D341Med (cell line): ENCODE measurements around the gene METTL2B.
"Not testable (repeated sequence)": the region's sequence is repeated elsewhere in the genome, so short reads cannot be mapped to it uniquely, and the experiment has no call there.

Source experiments
- DNase-seq: peaks from one replicate; pipeline ENCODE4 v3.0.0; 2012; ENCODE audit warnings: low spot score

METTL2B gene

GRCh38 chr7:128454808-128455542, 21.6 kb upstream of the METTL2B start:
- DNase-seq = no peak

DNA sequence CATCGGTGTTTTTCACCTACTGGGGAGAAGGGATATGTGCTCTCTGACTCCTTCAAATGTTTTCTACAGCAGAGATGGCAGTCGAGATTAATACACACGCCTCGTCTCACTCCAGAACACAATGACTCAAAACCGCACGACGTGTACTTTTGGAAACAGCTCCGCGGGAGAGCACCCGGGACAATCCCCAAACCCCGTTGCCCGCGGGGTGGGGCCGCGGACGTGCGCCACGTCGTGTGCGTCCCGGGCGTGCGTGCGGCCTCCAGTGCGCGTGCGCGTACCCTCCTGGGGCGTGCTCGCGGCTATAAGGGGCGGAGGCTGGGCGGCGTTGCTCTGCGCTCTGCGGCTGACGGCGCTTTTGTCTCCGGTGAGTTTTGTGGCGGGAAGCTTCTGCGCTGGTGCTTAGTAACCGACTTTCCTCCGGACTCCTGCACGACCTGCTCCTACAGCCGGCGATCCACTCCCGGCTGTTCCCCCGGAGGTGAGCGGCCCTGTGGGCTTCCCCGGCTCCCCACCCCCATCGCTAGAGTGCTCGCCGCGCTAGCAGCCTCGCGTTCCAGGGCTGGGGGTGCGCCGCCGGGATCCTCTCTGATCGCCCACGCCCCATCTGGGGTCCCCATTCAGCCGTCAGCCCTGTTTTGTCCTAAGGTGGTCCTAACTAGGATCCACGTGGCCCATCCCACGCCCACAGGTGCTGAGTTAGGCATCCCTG, 20.8 kb upstream of the METTL2B start, which contains the start of gene HILPDA:
HILPDA (plus strand) TSS at position 336 of the 712 bp plus-strand sequence. CDS start 1,391 bp downstream, outside the sequence.
- peak; percentile 99 for DNase-seq

DNA sequence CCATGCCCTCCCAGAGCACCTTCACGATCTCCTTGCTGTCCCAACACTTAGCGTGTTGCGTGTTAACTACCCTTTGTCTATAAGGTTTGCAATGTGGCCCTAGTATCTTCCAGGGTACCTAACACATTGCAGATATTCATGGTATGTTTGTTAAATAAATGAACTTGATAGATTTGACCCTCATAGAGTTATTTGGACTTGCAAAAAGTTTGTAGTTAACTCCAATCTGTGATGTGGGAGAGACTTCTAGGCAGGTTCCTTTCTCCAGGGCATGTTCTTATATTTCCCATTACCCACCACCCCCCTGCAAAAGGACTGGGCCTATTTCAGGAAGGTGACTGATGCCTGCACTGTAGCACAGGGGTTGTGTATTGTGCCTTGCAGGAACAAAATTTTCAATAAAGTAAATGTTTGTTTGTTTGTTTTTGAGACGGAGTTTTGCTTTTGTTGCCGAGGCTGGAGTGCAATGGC, 20.3 kb upstream of the METTL2B start:
- no peak for DNase-seq

GRCh38 chr7:128457385-128457784, 19.2 kb upstream of the METTL2B start:
- DNase-seq = not testable (repeated sequence)

GRCh38 chr7:128458956-128459355, 17.6 kb upstream of the METTL2B start:
- no peak for DNase-seq

GRCh38 chr7:128459394-128459878, 17.1 kb upstream of the METTL2B start:
- peak; percentile 71 for DNase-seq

- DNase-seq = no peak
These were observed 14.1 kb upstream of the METTL2B start for GRCh38 chr7:128462460-128462859.

- DNase-seq = not testable (repeated sequence)
These were observed 13.2 kb upstream of the METTL2B start for GRCh38 chr7:128463345-128463744.

DNA sequence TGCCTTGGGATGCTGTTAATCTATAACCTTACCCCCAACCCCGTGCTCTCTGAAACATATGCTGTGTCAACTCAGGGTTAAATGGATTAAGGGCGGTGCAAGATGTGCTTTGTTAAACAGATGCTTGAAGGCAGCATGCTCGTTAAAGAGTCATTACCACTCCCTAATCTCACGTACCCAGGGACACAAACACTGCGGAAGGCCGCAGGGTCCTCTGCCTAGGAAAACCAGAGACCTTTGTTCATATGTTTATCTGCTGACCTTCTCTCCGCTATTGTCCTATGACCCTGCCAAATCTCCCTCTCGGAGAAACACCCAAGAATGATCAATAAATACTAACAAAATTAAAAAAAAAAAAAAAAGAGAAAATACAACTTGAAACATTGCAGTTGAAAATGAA, 12.6 kb upstream of the METTL2B start:
- DNase-seq = not testable (repeated sequence)

DNA sequence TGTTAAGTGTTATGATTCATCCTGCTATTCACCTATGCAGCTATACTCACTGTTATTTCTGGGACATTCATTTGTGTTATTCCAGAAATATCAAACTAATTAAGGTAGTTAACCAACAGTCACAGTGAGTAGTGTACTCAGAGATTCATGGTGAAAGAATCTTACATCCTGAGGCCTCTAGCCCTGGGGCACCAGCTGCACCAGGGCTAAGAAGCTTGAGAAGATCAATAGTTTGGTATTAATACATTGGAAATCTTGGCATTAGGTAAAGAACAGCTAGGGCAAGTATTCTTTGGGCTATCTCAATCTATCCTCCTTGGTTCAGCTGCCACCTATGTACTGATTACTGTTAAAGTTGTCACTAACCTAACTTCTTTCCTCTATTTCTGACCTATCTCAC, 9.7 kb upstream of the METTL2B start:
- not testable (repeated sequence) for DNase-seq

GRCh38 chr7:128477336-128477690, 765 bp downstream of the METTL2B start:
- not testable (repeated sequence) for DNase-seq

DNA sequence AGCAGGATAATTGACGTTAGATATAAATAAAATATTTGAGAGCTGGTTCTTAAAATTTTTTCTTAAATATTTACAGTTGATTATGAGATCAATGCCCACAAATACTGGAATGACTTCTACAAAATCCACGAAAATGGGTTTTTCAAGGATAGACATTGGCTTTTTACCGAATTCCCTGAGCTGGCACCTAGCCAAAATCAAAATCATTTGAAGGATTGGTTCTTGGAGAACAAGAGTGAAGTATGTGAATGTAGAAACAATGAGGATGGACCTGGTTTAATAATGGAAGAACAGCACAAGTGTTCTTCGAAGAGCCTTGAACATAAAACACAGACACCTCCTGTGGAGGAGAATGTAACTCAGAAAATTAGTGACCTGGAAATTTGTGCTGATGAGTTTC, 2.5 kb downstream of the METTL2B start:
- not testable (repeated sequence) for DNase-seq

GRCh38 chr7:128488134-128488533, 11.6 kb downstream of the METTL2B start:
- DNase-seq = not testable (repeated sequence)

DNA sequence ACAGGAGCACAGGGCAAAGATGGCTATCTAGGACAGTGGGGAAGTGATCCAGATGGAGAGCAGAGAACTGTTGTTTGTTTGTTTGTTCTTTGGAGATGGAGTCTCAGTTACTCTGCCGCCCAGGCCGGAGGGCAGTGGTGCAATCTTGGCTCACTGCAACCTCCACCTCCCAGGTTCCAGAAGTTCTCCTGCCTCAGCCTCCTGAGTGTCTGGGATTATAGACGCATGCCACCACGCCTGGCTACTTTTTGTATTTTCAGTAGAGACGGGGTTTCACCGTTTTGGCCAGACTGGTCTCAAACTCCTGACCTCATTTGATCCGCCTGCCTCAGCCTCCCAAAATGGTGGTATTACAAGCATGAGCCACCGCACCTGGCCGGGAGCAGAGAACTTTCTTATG, 20.9 kb downstream of the METTL2B start:
- no peak for DNase-seq

GRCh38 chr7:128505416-128505815, 28.9 kb downstream of the METTL2B start:
- not testable (repeated sequence) for DNase-seq

- not testable (repeated sequence) for DNase-seq
These were observed 30.3 kb downstream of the METTL2B start for GRCh38 chr7:128506819-128507218.

- DNase-seq = not testable (repeated sequence)
These were observed 30.9 kb downstream of the METTL2B start for GRCh38 chr7:128507321-128507993.

DNA sequence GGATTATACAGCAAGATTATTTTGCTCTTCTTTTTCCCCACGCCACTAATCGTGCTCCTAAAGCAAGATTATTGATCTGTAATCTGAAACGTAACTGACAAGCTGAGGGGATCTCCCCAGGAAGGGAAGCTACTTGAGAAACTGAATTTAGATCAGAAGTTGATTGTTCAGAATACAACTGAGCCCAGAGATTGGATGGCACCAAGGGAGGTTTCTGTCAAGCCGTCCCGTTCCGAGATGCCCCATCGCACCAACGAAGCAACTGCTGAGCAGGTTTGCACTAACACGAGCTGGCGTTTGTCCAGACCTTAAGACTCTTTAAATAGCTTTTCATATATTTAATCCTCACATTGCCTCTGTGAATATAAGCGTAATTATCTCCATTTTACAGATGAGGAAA, 35.1 kb downstream of the METTL2B start:
- not testable (repeated sequence) for DNase-seq

DNA sequence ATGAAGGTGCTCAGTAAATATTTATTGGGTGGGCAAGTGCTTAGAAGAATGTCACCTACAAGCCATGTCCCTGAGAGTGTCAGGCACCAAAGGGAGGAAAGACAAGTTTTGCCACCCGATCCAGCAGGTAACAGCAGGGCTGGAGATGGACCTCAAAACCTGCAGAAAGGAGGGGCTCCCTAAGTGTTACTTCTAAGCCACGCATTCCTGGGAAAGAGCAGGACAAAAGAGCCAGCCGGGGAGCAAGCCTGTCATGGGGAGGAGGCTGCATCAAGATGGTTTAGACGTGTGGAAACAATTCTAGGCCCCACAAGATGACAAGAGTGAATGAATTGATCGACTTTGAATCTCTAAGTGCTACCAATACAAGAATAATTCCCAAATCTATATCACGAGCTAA, 38.7 kb downstream of the METTL2B start:
- DNase-seq = not testable (repeated sequence)

DNA sequence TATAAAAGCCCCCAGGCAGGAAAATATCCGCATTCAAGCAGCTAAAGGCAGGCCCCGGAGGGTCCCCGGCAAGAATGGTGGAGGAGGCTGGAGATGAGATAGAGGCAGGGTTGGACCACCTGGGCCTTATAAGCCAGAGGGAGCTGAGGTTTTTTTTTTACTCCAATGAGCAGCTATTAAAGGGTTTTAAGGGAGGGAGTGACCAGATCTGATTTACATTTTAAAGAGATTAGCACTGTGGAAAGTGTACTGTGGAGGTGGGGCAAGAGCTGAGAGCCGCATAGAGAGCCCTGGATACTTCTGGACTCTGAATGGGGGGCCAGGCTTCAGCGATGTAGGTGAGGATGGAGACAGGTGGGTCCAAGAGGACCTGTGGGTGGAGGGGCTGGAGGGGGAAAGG, 40.5 kb downstream of the METTL2B start:
- not testable (repeated sequence) for DNase-seq

DNA sequence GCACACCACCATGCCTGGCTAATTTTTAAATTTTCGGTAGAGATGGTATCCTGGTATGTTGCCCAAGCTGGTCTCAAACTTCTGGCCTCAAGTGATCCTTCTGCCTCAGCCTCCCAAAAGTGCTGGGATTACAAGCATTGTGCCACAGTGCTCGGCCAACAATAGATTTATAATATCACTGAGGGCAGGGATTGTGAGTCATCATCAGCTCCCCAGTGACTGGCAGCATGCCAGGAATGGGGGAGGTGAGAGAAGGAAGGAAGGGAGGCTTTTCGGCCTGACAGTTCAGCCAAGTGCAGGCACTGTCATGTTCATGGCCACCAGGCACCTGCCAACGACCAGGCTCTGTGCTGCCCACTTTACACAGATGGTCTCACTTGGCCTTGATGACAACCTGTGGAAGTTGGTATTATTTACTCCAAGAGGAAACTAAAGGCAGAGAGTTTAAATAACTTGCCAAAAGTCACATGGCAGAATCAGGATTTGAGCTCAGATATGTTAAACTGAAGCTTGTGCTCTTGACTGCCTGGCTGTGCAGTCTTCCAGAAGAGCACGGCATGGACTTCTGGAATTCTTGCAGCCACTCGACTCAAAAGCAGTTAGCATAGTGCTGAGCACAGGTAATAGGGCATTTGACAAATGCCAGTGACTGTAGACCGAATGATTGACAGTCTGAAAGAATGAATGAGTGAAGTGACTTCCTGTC, 46.8 kb downstream of the METTL2B start:
- DNase-seq = not testable (repeated sequence)
